Measurements from ENCODE around the gene FNBP1. TPM values are rescaled to one million over a fixed set of nuclear protein-coding genes. Genes with fewer than 3 reads are reported as not detected.

The FNBP1 gene
- total and polyA plus RNA-seq, 4 donors, result 16.0 to 94.3 (median 29.5) TPM

DNA sequence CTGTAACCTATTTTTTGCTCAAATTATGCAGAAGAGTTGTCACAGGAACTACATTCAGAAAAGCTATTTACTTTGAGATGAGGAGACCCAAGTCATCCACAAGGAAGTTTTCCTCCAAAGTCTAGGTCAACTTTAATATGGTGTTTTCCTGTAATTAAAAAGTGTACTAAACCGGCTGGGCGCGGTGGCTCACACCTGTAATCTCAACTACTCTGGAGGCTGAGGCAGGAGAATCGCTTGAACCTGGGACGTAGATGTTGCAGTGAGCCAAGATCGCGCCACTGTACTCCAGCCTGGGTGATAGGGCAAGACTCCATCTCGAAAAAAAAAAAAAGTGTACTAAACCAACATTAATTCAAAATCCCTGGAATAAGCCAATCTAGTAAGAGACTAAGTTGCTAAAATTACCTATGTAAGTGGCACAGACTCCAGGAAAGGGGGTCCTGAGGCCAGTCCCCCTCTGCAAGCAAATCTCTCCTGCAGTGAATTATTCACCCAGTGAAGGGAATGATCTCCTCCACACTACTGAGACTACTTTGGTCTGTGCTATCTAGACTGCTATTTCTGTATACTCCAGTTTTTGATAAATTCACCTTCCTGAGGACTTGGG lies 38.9 kb downstream of the FNBP1 start:
- Histone ChIP-seq H3K27me3 (ENCODE audit: control insufficient read depth in 3 of 3, insufficient read depth in 3 of 3, low read length in 2 of 3) (no peaks in the 10 kb centered on the region), H3K9ac (ENCODE audit: insufficient read depth in 1 of 2, low read length in 2 of 2) (no peak overlapping the region), H3K27ac (ENCODE audit: low read depth in 1 of 2, low read length in 1 of 2) (no peak overlapping the region), H3K36me3 (ENCODE audit: control insufficient read depth in 4 of 4, insufficient read depth in 4 of 4, low read length in 4 of 4) (peaks cover 0 to 3% (median 0%) of the 10 kb centered on the region in 4 donors), H3K4me3 (no peak overlapping the region), H3K4me1 (ENCODE audit: control insufficient read depth in 5 of 5, insufficient read depth in 5 of 5, low read length in 5 of 5) (no peaks in the 10 kb centered on the region), H3K9me3 (ENCODE audit: control insufficient read depth in 4 of 4, insufficient read depth in 3 of 4, low read length in 3 of 4) (no peaks in the 10 kb centered on the region)
- ATAC-seq (ENCODE audit: insufficient read depth, low FRiP score), result no peak
- TF ChIP-seq, protein P1, sequence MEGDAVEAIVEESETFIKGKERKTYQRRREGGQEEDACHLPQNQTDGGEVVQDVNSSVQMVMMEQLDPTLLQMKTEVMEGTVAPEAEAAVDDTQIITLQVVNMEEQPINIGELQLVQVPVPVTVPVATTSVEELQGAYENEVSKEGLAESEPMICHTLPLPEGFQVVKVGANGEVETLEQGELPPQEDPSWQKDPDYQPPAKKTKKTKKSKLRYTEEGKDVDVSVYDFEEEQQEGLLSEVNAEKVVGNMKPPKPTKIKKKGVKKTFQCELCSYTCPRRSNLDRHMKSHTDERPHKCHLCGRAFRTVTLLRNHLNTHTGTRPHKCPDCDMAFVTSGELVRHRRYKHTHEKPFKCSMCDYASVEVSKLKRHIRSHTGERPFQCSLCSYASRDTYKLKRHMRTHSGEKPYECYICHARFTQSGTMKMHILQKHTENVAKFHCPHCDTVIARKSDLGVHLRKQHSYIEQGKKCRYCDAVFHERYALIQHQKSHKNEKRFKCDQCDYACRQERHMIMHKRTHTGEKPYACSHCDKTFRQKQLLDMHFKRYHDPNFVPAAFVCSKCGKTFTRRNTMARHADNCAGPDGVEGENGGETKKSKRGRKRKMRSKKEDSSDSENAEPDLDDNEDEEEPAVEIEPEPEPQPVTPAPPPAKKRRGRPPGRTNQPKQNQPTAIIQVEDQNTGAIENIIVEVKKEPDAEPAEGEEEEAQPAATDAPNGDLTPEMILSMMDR (IDR thresholded peaks at IDR 0.05; ENCODE audit: control extremely low read depth, extremely low read depth), result no peak
- no peak for DNase-seq
- WGBS, 2 donors, result 90 to 97% methylated on average over 8 of the region's 8 CpGs

DNA sequence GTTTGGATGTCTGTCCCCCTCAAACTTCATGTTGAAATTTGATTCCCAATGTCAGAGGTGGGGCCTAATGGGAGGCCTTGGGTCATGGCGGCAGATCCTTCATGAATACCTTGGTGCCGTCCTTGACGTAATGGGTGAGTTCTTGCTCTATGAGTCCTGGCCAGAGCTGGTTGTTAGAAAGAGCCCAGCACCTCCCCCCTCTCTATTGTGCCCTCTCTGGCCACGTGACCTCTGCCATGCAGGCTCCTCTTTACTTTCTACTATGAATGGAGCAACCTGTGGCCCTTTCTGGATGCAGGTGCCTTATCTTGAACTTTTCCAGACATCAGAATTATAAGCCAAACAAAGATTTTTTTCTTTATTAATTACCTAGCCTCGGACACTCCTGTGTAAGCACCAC lies 40.7 kb downstream of the FNBP1 start:
- Histone ChIP-seq H3K27ac (ENCODE audit: low read depth in 1 of 2, low read length in 1 of 2) (no peak overlapping the region), H3K36me3 (ENCODE audit: control insufficient read depth in 4 of 4, insufficient read depth in 4 of 4, low read length in 4 of 4) (peaks cover 0 to 3% (median 0%) of the 10 kb centered on the region in 4 donors), H3K27me3 (ENCODE audit: control insufficient read depth in 3 of 3, insufficient read depth in 3 of 3, low read length in 2 of 3) (no peaks in the 10 kb centered on the region), H3K9me3 (ENCODE audit: control insufficient read depth in 4 of 4, insufficient read depth in 3 of 4, low read length in 3 of 4) (no peaks in the 10 kb centered on the region), H3K4me3 (no peak overlapping the region), H3K9ac (ENCODE audit: insufficient read depth in 1 of 2, low read length in 2 of 2) (no peak overlapping the region), H3K4me1 (ENCODE audit: control insufficient read depth in 5 of 5, insufficient read depth in 5 of 5, low read length in 5 of 5) (peaks cover 0 to 3% (median 0%) of the 10 kb centered on the region in 5 donors)
- ATAC-seq (ENCODE audit: insufficient read depth, low FRiP score) (no peak), DNase-seq (no peak)
- TF ChIP-seq, protein P1 (IDR thresholded peaks at IDR 0.05; ENCODE audit: control extremely low read depth, extremely low read depth), result no peak
- 90 to 93% methylated on average over 5 of the region's 5 CpGs for WGBS, 2 donors

DNA sequence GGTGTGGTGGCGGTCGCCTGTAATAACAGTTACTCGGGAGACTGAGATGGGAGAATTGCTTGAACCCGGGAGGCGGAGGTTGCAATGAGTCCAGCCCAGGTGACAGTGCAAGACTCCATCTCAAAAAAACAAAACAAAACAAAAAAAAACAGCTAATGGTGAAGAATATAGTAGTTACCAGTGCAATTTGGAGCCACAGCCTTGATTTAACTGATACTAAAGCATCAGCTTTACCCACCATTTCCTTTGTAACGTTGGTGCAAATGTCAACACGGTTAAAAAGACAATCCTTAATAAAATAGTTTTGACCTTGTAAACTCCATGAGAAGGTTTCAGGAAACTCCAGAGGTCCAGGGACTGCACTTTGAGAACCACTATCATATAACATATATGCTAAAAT lies 41.8 kb downstream of the FNBP1 start:
- H3K9ac ChIP-seq (ENCODE audit: insufficient read depth in 1 of 2, low read length in 2 of 2), result no peak overlapping the region
- no peaks in the 10 kb centered on the region for H3K9me3 ChIP-seq (ENCODE audit: control insufficient read depth in 4 of 4, insufficient read depth in 3 of 4, low read length in 3 of 4)
- ATAC-seq (ENCODE audit: insufficient read depth, low FRiP score) (no peak), DNase-seq (no peak)
- WGBS, 2 donors, result 72 to 78% methylated on average over 7 of the region's 7 CpGs
- TF ChIP-seq, protein P1 (IDR thresholded peaks at IDR 0.05; ENCODE audit: control extremely low read depth, extremely low read depth), result no peak
- peaks cover 0 to 7% (median 0%) of the 10 kb centered on the region in 5 donors for H3K4me1 ChIP-seq (ENCODE audit: control insufficient read depth in 5 of 5, insufficient read depth in 5 of 5, low read length in 5 of 5)
- no peak overlapping the region for H3K27ac ChIP-seq (ENCODE audit: low read depth in 1 of 2, low read length in 1 of 2)
- peaks cover 0 to 3% (median 0%) of the 10 kb centered on the region in 4 donors for H3K36me3 ChIP-seq (ENCODE audit: control insufficient read depth in 4 of 4, insufficient read depth in 4 of 4, low read length in 4 of 4)
- H3K27me3 ChIP-seq (ENCODE audit: control insufficient read depth in 3 of 3, insufficient read depth in 3 of 3, low read length in 2 of 3), result no peaks in the 10 kb centered on the region
- H3K4me3 ChIP-seq, result no peak overlapping the region

DNA sequence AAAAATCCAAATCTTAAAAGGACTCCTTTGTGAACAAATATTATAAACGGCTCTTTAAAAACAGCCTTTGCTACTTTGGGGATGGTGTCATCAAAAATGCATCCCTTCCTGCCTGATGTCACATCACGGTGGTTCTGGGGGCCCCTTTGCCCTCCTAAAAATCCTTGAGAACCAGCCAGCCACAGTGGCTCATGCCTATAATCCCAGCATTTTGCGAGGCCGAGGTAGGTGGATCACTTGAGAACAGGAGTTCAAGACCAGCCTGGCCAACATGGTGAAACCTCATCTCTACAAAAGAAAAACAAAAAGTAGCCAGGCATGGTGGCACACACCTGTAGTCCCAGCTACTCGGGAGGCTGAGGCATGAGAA lies 43.9 kb downstream of the FNBP1 start:
- Histone ChIP-seq H3K27me3 (ENCODE audit: control insufficient read depth in 3 of 3, insufficient read depth in 3 of 3, low read length in 2 of 3) (no peaks in the 10 kb centered on the region), H3K36me3 (ENCODE audit: control insufficient read depth in 4 of 4, insufficient read depth in 4 of 4, low read length in 4 of 4) (peaks cover 0 to 3% (median under 1%) of the 10 kb centered on the region in 4 donors), H3K9me3 (ENCODE audit: control insufficient read depth in 4 of 4, insufficient read depth in 3 of 4, low read length in 3 of 4) (no peaks in the 10 kb centered on the region), H3K4me3 (no peak overlapping the region), H3K27ac (ENCODE audit: low read depth in 1 of 2, low read length in 1 of 2) (no peak overlapping the region), H3K9ac (ENCODE audit: insufficient read depth in 1 of 2, low read length in 2 of 2) (no peak overlapping the region), H3K4me1 (ENCODE audit: control insufficient read depth in 5 of 5, insufficient read depth in 5 of 5, low read length in 5 of 5) (peaks cover 0 to 8% (median 0%) of the 10 kb centered on the region in 5 donors)
- ATAC-seq (ENCODE audit: insufficient read depth, low FRiP score) (no peak), DNase-seq (no peak)
- WGBS, 2 donors, result 73 to 74% methylated on average over 5 of the region's 5 CpGs
- TF ChIP-seq, protein P1 (IDR thresholded peaks at IDR 0.05; ENCODE audit: control extremely low read depth, extremely low read depth), result no peak
